WTC11 (cell line): ENCODE data around the gene SIRT5.

Experiments used
- CTCF ChIP-seq: fragments of 200-600 bp; IDR thresholded peaks from 2 replicates; pipeline ENCODE4 v1.8.0; 2022; ENCODE audit warnings: antibody characterized with exemption
- ESRRA ChIP-seq: sonication (generic); formaldehyde crosslinking; IDR thresholded peaks from 2 replicates; pipeline ENCODE4 v1.8.1; 2022; ENCODE audit warnings: mild to moderate bottlenecking, missing genetic modification reagents, borderline replicate concordance
- HMGXB4 ChIP-seq: sonication (generic); formaldehyde crosslinking; IDR thresholded peaks from 2 replicates; pipeline ENCODE4 v1.8.1; 2023; ENCODE audit warnings: mild to moderate bottlenecking, moderate library complexity, missing genetic modification reagents
- MXD4 ChIP-seq: fragments of 250-450 bp; sonication (Bioruptor Pico); IDR thresholded peaks from 2 replicates; pipeline ENCODE4 v1.8.0; 2021; ENCODE audit warnings: mild to moderate bottlenecking, moderate library complexity, borderline replicate concordance
- MYBL2 ChIP-seq: sonication (generic); formaldehyde crosslinking; IDR thresholded peaks from 2 replicates; pipeline ENCODE4 v1.8.1; 2023; ENCODE audit warnings: mild to moderate bottlenecking, moderate library complexity, missing genetic modification reagents
- RELA ChIP-seq: sonication (generic); formaldehyde crosslinking; IDR thresholded peaks from 2 replicates; pipeline ENCODE4 v1.8.1; 2022; ENCODE audit warnings: missing genetic modification reagents, mild to moderate bottlenecking, borderline replicate concordance
- TCF7 ChIP-seq: sonication (generic); formaldehyde crosslinking; IDR thresholded peaks from 2 replicates; pipeline ENCODE4 v1.8.0; 2022; ENCODE audit warnings: mild to moderate bottlenecking, low read depth, missing genetic modification reagents, moderate library complexity
- USF1 ChIP-seq: sonication (generic); formaldehyde crosslinking; IDR thresholded peaks from 2 replicates; pipeline ENCODE4 v1.8.0; 2022; ENCODE audit warnings: mild to moderate bottlenecking, missing genetic modification reagents
- USF2 ChIP-seq: sonication (generic); formaldehyde crosslinking; IDR thresholded peaks from 2 replicates; pipeline ENCODE4 v1.8.1; 2023; ENCODE audit warnings: mild to moderate bottlenecking, missing genetic modification reagents, moderate library complexity

- TF ChIP-seq MXD4 (no peak), CTCF (no peak), HMGXB4 (CRISPR knock-in tag) (no peak), ESRRA (CRISPR knock-in tag) (no peak), RELA (CRISPR knock-in tag) (no peak), USF1 (CRISPR knock-in tag) (no peak), MYBL2 (CRISPR knock-in tag) (no peak), TCF7 (no peak), USF2 (CRISPR knock-in tag) (no peak)
These were observed 2.2 kb upstream of the SIRT5 start for GRCh38 chr6:13572240-13572639.
